Esophagus muscularis mucosa (tissue), 4 donors: ENCODE measurements around the gene TGFBRAP1.

Experiments
- EP300 ChIP-seq: sonication (generic); formaldehyde crosslinking; IDR thresholded peaks from one replicate; pipeline ENCODE4 v1.6.1; 2017; ENCODE audit warnings: antibody characterized with exemption
- POLR2A ChIP-seq: fragments of 450-650 bp; IDR thresholded peaks from one replicate; pipeline ENCODE4 v1.6.1; 2017; ENCODE audit warnings: antibody characterized with exemption, moderate library complexity, mild to moderate bottlenecking, low read depth
- TF ChIP-seq, protein P1 (sequence below), 3 experiments: fragments of 200-600 bp in 2 of 3; fragments of 450-650 bp in 1 of 3; sonication (generic) in 2 of 3; IDR thresholded peaks; one replicate each; pipeline ENCODE4 v1.5.1; 2017 to 2019; ENCODE audit warnings: antibody characterized with exemption in 3 of 3, mild to moderate bottlenecking in 2 of 3, moderate library complexity in 1 of 3

DNA sequence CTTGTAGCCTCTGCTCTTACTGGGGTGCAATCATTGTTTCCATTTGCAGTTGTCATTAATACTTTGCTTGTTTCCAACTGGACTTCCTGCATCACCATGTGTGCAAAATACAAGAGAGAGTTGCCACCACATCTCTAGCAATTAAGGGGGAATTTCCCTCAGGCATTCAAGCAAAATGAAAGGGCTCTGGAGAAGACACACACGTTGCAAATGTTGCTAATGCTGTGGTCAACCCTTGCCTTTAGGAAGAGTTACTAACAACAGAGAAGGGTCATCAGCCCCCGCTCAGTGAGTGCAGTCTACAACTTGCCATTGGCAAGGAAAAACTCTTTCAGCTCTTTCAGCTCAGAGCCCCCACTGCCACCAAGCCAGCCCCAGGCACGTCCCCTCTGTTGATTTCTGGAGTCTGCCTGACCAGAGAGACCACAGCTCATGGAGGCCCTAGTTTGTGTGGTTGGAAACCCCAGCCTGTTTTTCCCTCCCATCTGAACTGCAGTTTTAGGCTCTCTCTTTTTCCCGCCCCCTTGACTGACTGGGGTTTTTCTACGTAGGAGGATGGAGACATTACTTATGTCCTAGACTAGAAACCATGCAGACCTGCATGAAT lies 113.8 kb downstream of the TGFBRAP1 start:
- TF ChIP-seq, protein P1, sequence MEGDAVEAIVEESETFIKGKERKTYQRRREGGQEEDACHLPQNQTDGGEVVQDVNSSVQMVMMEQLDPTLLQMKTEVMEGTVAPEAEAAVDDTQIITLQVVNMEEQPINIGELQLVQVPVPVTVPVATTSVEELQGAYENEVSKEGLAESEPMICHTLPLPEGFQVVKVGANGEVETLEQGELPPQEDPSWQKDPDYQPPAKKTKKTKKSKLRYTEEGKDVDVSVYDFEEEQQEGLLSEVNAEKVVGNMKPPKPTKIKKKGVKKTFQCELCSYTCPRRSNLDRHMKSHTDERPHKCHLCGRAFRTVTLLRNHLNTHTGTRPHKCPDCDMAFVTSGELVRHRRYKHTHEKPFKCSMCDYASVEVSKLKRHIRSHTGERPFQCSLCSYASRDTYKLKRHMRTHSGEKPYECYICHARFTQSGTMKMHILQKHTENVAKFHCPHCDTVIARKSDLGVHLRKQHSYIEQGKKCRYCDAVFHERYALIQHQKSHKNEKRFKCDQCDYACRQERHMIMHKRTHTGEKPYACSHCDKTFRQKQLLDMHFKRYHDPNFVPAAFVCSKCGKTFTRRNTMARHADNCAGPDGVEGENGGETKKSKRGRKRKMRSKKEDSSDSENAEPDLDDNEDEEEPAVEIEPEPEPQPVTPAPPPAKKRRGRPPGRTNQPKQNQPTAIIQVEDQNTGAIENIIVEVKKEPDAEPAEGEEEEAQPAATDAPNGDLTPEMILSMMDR (IDR thresholded peaks at IDR 0.05): no peak
- no peak for TF ChIP-seq POLR2A
- TF ChIP-seq EP300: no peak
